Measurements from ENCODE around the gene NUDCD3.

DNA sequence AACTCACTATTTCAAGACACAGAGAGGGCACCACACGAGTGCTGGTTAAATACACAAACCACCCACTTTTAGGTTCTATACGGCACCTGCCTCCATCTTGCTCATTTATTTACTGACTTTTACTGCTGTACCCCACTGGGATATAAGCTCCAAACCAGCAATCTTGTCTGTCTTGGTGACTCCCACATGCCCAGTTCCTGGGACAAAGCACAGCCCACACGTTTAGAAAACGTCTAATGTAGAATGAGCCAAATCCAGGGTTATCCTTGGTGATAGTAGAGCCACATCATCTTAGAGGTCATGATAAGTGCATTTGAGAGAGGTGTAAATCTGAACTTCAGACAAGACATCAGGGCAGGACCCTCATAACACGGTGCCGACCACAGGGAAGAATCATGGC is 73.5 kb downstream of the NUDCD3 start:
- TF ChIP-seq, protein P1, sequence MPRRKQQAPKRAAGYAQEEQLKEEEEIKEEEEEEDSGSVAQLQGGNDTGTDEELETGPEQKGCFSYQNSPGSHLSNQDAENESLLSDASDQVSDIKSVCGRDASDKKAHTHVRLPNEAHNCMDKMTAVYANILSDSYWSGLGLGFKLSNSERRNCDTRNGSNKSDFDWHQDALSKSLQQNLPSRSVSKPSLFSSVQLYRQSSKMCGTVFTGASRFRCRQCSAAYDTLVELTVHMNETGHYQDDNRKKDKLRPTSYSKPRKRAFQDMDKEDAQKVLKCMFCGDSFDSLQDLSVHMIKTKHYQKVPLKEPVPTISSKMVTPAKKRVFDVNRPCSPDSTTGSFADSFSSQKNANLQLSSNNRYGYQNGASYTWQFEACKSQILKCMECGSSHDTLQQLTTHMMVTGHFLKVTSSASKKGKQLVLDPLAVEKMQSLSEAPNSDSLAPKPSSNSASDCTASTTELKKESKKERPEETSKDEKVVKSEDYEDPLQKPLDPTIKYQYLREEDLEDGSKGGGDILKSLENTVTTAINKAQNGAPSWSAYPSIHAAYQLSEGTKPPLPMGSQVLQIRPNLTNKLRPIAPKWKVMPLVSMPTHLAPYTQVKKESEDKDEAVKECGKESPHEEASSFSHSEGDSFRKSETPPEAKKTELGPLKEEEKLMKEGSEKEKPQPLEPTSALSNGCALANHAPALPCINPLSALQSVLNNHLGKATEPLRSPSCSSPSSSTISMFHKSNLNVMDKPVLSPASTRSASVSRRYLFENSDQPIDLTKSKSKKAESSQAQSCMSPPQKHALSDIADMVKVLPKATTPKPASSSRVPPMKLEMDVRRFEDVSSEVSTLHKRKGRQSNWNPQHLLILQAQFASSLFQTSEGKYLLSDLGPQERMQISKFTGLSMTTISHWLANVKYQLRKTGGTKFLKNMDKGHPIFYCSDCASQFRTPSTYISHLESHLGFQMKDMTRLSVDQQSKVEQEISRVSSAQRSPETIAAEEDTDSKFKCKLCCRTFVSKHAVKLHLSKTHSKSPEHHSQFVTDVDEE (CRISPR knock-in tag; IDR thresholded peaks at IDR 0.05) = no peak
- TF ChIP-seq ARNTL (CRISPR knock-in tag; IDR thresholded peaks at IDR 0.05; ENCODE audit: borderline replicate concordance, low read depth) = no peak
- TF ChIP-seq GLIS3 (CRISPR knock-in tag; IDR thresholded peaks at IDR 0.05) = no peak
- no peak for TF ChIP-seq ZNF8 (CRISPR knock-in tag; IDR thresholded peaks at IDR 0.05)
- TF ChIP-seq, protein P2, sequence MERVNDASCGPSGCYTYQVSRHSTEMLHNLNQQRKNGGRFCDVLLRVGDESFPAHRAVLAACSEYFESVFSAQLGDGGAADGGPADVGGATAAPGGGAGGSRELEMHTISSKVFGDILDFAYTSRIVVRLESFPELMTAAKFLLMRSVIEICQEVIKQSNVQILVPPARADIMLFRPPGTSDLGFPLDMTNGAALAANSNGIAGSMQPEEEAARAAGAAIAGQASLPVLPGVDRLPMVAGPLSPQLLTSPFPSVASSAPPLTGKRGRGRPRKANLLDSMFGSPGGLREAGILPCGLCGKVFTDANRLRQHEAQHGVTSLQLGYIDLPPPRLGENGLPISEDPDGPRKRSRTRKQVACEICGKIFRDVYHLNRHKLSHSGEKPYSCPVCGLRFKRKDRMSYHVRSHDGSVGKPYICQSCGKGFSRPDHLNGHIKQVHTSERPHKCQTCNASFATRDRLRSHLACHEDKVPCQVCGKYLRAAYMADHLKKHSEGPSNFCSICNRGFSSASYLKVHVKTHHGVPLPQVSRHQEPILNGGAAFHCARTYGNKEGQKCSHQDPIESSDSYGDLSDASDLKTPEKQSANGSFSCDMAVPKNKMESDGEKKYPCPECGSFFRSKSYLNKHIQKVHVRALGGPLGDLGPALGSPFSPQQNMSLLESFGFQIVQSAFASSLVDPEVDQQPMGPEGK (CRISPR knock-in tag; IDR thresholded peaks at IDR 0.05; ENCODE audit: borderline replicate concordance) = no peak

Measured in SK-N-SH treated with all-trans-retinoic acid at 6 μM for 48 hours (cell line).